Stimulated activated CD8-positive, alpha-beta memory T cell treated with anti-CD3 and anti-CD28 coated beads, Interleukin-4, amount 100 ng/mL, for 4 hours (primary cell): ENCODE measurements around the gene TEF.
"Not testable (repeated sequence)": the region's sequence is repeated elsewhere in the genome, so short reads cannot be mapped to it uniquely, and the experiment has no call there.

ENCODE experiments used
- DNase-seq, 2 donors: peaks; one replicate each; pipeline ENCODE4 v3.0.0-alpha.2; 2020; ENCODE audit warnings: low read depth in 2 of 2, low spot score in 1 of 2

The TEF gene

DNA sequence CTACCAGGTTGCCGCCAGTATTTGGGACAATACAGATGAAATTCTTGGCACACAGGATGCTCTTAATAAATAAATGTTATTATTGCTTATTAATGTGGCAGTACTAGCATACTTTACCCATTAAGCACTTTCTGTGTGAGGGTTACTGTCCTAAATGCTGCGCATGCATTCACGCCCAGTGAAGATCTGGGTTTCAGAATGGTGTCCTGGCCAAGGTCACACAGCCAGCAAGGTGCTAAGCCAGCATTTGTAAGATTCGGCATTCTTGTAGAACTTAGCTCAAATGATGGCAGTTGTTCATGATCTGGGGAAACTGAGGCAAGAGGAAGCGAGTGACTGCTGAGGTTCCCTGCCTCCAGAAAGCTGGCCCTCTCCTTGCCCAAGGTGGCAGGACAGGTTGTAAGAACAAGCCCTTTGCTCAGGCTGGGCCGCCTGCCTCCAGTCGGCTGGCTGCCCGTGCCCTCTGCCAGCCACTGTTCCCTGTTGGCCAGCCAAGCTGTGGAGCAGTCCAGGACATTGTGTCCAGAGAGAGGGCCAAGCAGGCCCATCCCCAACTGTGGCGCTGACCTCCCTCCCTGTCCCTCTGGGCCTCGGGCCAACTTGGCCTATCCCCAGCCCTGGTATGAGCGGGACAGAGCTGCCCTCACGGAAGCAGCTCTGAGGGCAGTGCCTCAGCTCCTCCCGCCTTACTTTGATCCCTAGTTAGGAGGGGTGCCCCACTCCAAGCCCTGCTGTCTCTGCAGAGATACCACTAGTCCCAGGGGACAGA, 36.1 kb downstream of the TEF start:
- no peak for DNase-seq

DNA sequence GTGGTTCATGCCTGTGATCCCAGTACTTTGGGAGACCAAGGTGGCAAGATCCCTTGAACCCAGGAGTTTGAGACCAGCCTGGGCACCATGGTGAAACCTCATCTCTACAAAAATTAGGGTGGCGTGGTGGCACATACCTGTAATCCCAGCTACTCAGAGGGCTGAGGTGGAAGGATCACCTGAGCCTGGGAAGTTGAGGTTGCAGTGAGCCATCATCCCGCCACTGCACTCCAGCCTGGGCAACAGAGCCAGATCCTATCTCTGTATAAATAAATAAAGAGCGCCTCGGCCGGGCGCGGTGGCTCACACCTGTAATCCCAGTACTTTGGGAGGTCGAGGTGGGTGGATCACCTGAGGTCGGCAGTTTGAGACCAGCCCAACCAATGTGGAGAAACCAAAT, 37.0 kb downstream of the TEF start:
- no peak for DNase-seq

DNA sequence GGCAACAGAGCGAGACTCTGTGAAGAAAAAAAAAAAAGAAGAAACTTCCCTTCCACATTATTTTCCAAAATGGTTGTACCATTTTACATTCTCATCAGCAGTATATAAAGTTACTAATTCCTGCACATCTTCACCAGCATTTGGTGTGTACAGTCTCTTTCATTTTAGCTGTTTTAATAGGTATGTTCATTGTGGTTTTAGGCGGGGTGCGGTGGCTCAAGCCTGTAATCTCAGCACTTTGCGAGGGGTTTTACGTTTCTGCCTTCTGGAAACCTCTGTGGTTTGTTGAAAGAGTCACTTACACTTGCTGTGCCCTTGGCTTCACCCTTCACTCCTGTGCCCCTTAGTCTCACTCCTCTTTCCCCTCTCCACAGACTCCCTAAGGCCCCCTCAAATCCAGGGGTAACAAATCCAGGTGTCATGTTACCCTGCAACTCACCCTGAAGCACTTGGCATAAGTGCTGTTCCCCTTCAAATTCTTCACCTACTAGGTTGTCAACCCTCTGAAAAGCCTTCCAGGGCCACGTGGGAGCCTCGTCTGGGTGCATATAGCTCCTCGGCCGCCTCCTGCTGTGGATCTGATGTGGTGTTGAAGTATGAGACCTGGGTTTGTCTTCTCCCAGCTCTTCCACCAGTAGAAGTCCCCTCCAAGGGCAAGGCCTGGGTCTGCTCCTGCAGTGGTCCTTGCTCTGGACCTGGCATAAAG, 44.1 kb downstream of the TEF start:
- no peak for DNase-seq

DNA sequence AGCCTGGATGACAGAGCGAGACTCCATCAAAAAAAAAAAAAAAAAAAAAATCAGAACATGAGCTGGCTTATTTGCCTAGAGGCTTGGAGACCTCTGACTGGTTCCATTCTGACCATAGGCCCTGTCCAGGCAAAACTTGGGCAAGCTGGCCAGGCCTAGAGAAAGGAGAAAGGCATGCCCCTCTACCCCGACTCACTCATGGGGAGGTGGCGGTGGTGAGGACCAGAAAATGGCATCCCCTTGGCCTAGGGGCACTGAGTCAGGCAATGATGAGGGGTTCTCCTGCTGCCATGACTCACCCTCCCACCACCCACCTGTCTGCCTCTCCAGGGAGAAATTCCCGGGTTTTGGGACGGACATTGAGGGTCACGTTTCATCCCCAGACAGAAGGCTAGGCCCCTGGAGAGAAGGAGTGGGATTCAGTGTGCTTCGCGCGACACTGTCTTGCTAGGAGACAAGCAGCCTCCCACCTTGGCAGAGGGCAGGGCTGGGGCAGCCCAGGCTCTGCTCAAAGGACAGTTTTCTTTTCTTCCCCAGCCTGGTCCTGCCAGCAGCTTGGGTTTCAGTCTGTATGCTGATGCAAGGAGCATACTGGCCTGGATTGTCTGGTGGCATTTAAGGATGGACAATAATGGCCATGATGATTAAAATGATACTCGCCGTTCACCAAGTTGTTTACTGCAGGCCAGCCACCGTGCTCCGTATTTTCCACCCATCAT, 47.6 kb downstream of the TEF start:
- DNase-seq = no peak

DNA sequence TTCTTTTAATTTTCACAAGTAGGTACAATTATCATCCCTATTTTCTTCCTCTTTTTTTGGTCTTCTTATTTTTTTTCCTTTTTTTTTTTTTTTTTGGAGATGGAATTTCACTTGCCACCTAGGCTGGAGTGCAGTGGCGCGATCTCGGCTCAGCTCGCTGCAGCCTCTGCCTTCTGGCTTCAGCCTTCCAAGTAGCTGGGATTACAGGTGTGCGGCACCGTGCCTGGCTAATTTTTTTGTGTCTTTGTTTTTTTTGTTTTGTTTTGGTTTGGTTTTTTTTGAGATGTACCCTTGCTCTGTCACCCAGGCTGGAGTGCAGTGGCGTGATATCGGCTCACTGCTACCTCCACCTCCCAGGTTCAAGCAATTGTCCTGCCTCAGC, 48.2 kb downstream of the TEF start:
- no peak for DNase-seq

DNA sequence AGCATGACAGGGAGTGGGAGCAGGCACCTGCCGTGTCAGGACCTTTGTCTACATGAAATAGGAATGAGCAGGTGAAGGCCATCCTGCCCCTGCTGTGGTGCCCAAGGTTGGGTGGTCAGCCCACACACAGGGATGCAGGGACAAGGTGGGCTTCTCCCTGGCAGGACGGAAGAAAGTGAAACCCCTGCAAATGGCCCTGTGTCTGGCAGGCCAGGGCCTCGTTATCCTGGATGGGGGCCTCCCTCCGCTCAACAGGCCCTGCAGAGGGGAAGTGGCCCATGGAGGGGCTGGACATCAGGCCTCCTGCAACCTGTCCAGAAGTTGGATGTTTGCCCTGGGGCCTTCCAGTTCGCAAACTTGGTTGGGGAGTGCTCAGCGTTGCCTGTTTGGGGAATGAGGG, 49.9 kb downstream of the TEF start:
- no peak for DNase-seq

DNA sequence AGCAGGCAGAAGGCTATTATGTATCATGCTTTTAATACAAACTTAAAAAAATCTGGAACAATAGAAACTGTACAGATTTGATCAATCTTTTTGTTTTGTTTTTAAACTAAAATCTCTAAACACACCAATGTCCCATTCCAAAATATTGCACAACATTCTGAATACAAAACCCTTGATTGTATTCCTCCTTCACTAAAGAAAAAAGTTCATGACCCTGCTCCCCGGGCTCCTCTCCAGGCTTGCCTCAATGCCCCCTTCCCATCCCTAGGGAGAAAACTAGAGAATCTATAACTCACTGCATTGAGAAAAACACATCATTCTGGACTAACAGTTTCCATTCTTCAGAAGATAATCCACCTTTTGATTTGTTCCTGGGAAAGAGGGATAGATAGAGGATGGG, 51.7 kb downstream of the TEF start:
- not testable (repeated sequence) for DNase-seq

DNA sequence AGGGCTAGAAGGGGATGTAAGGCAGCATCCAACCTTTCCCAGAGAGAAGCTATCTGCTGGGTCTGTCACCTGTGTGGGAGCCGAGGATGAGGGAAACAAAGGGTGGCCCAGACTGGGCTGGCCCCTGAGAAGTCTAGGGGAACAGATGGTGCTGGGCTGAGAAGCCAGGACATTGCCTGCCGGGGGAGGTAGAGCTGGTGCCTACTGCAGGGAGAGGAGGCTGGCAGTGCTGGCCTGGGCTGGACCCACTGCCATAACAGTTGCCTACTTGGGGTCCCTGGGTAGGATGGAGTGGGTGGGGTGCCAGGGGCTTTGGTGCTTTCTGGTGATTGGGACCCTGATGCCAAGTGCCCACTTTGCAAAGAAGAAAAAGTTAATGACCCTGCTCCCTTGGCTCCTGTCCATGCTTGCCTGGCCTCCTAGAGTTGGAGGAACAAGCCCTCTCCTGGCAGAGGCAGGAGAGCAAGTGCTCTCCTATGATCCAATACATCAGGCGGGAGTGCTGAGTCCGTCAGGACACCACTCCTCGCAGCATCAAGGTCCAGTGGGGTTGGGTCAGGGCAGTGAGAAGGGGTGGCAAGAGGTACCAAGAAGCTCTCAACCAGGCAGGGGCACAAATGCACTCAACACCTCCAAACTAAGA, 52.7 kb downstream of the TEF start:
- not testable (repeated sequence) for DNase-seq

DNA sequence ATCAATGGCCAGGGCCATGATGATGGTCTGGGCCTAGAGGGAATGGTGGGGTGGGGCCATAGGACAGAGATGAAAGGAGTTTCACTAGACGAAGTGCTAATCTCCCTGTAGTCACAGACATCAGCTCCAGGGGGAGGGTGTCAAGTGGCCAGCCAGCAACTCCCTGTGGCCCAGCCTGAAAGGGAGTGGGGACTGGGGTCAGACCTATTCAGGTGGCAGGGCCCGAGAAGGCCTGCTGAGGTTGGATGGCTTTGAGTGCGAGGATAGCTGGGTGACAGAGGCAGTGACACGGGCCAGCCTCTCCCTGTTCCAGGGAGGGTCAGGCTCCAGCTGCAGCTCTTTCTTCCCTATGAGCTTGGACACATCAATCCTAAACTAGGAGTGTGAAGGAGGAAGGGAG, 53.8 kb downstream of the TEF start:
- DNase-seq = no peak

DNA sequence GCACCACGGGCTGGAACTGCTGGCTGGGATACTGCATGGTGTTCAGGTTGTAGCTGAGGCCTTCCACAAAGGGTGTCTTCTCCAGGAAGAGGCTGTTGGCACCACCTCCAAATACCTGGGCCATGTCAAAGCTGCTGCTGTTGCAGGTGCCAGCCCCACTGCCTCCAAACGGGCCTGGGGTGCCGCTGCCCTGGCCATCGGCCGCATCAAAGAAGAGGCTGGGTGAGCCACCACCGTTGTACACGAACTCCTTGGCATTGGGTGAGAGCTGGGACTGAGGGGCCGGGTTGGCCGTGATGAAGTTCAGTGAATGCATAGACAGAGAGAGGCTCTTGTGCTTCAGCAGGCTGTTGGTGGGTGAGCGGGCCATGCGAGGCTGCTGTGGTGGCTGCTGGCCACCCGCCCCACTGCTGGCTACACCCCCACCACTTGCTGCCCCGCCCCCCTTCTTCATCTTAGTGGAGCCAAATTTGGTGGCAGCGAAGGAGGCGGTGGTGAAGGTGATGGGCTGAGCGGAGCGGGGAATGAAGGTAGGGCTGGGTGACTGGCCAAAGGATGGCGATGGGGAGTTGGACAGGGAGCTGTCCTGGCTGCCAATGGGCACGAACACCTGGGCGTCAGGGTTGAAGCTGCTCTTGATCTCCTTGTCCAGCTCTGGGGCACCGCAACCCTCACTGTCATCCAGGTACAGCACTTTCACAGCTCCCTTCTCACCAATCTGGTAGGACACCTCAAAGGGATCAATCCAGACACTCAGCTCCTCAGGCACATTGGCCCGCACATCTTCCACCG, 54.8 kb downstream of the TEF start:
- no peak for DNase-seq

DNA sequence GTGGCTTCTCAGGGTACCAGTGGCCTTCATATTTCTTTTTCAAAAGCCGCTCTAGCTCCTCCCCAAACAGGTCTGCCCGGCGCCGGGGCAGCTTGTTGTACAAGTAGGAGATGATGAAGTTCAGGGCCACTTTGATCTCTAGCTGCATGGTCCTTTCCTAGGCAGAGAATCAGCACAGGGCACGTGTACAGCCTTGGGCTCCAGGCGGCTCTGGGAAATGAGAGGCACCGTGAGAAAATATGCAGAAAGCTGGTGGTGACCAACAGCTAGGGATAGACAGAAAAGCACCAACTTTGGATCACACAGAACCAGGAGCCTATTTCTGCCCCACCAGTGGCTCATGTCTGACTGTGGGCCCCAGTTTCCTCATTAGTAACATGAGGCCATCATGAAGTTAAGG, 55.5 kb downstream of the TEF start:
- no peak for DNase-seq

DNA sequence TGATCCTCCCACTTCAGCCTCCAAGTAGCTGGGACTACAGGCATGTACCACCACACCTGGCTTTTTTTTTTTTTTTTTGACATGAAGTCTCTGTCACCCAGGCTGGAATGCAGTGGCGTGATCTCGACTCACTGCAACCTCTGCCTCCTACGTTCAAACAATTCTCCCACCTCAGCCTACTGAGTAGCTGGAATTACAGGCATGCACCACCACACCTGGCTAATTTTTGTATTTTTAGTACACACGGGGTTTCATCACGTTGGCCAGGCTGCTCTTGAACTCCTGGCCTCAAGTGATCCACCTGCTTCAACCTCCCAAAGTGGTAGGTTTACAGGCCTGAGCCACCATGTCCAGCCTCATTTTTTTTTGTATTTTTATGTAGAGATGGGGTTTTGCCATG, 58.8 kb downstream of the TEF start:
- DNase-seq = not testable (repeated sequence)

DNA sequence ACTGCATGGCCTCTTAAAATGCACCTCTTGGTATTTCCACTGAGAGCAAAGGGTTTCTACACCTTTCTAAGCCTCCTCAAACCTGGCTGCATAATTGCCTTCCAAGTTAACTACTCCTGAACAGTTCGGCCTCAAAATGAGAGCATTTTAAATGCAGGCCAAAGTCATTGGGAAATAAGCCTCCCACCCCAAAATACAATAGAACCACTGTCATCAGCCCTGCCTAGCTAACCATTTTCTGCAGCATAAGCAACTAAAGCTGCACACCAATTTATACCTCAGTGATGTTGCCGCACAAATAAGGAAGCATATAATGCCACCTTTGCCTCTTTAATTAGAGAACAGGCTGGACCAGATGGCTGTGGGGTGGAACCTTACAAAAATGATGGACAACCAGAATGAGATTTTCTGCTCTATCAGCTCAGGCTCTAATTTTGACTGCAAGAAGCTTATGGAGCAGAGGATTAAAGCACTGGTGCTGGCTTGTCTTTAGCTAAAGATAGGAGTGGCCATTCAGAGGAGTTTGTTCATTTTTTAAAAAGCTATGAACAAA, 60.6 kb downstream of the TEF start:
- no peak for DNase-seq

DNA sequence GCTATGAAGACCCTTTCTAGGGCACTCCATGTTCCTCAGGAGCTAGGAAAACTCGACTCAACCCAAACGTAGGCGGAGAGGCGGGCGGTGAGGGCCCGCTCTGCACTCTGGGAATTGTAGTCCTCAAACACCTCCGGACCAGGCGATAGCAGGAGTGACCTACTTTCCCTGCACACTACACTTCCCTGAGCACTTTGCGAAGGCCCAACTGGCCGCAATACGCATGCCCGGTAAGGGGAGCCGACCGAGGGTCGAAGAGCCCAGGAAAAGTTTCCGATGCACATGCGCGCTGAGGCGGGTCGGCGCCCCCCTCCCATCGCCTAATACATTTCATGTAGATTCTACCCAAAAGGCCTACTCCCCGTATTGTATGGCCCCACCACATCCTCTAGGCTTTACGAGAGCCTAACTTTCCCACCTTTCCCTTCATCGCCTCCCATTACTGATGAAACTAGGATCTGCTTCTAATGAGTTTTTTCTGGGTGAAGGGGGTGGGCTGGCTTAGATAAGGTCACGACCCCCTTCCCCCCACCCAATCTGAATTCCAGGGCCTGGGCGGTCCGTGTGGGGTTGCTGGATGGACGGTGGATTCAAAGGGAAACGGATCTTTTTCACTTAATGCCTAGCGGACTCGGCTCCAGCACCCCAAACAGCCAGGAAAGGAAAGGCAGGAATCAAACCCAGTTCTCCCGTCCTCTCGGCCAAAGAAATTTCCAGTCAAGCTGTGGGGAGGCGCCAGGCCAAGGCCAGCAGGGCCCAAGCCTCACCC, 62.8 kb downstream of the TEF start:
- DNase-seq = peak; percentile 62 to 80

DNA sequence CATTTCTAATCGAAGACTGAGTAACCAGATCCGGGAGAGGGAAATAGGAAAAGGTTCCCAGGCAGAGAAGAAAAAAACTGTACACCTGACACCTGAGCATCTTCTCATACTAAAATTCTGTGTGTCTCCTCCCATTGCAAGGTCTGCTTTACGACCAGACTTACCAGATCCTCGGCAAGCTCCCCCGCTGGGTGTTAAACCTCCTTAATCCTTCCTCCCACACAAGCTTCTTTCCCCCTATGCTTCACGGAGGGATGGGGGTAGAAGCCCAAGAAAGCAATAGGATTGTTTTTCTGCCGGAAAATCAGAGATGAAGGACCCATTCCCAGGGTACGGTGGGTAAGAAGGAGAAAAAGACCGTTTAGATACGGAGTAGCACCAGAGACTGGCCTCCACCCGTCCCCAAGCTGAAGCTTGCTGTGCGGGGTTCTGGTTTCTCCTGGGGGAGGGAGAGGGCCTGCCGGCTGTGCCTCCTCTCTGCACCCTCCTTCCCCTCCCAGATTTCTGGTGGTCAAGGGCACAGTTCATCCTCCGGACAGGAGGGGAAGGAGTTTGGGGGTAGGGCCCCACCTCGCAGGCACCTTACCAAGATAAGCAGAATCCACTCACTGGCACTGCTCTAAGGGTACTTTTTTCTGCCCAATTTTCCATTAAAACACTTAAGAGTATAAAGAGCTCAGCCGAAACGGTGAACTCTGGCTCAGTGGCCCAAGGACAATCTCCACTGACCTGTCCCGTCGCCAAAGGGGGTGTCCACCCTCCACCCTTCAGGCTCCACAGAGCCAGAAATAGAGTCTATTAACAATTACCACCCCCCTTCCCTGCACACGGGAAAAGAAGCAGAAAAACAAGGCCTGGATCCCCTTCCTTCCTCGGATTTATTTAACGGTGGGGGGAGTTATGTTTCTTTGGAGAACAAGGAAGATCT, 63.7 kb downstream of the TEF start:
- DNase-seq = no peak

DNA sequence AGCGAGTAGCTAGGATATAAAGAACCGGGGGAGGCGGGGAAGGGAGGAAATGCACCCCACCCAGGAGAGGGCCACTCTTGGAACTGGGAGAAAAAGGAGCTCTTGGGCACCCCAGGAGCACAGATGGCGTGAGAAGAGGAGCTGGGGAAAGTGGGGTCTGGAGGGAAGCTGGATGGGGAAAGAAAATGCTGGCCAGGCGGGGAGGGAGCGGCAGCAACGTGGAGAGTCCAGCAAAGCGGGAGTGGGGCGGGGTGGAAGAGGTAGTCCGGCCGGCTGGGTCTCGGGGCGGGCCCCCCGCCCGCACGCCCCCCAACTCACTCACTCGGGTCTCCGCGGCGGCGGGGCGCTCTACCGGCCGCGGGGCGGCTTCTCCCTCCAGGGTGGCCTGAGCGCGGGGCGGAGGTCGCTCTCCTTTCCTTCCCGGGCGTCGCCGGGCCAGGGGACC, 64.3 kb downstream of the TEF start:
- no peak for DNase-seq

DNA sequence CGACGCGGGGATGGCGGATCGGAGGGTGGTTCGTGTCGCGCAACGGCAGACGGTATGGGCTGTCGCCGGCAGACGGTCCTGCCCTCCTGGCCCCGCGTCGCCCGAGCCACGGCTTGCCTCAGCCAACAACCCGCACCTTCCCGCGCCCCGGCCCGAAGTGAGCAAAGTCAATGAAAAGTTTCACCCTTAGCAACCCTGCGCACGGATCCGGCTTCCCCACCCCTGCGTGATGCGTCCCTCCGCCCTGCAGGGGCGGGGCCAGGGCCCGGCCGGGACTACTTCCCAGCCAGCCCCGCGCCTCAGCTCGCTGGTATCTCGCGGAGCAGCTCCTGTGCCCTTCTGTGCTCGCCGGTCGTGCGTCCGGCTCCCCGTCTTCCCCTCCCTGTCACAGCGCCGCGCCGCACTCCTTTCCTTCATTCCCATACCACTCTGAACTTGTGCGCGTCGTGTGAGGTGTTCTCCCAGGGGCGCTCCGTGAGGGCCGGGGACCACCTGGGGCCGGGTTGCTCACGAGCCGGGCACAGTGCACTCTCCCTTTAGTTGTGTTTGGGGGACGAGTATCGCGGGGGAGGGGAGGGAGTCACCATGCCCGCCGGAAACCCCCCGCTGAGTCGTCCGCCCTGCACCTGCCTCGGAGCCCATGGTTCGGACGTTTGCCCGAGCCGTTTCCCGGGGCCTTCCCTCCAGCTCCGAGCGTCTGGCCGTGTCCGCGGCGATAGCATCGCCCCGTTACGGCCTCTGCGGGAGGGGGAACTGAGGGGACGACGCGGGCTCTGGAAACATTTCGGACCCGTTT, 65.1 kb downstream of the TEF start, which contains the start of gene TOB2:
Gene TOB2, minus strand, starts transcription at position 163 of the 796 bp plus-strand sequence. CDS start 9,456 bp downstream, outside the sequence.
- peak; percentile 82 to 89 for DNase-seq
